Activated CD8-positive, alpha-beta T cell treated with anti-CD3 and anti-CD28 coated beads for 36 hours (primary cell): ENCODE data around the gene SUPT20H. TPM values are rescaled to one million over a fixed set of nuclear protein-coding genes. Genes with fewer than 3 reads are reported as not detected.

Experiments
- ATAC-seq: fragments of 200-7000 bp; cut with Tn5 transposase; one replicate; pipeline ENCODE4 v1.10.0; 2021; ENCODE audit warnings: mild to moderate bottlenecking, moderate library complexity
- CTCF ChIA-PET: fragments of 350-600 bp; sonication (Branson Sonifier 250); formaldehyde crosslinking; loops from one replicate; lab custom pipeline; 2021; ENCODE audit warnings: antibody characterized with exemption; lab: Charles Lee
- POLR2A ChIA-PET: fragments of 350-600 bp; sonication (Branson Sonifier 250); formaldehyde crosslinking; loops from one replicate; lab custom pipeline; 2021; ENCODE audit warnings: antibody characterized with exemption; lab: Charles Lee
- DNase-seq: peaks from one replicate; pipeline ENCODE4 v3.0.0-alpha.2; 2020
- H3K27ac Mint-ChIP-seq: one replicate; pipeline ENCODE4 v1.8.0; 2021; ENCODE audit warnings: mild to moderate bottlenecking, mixed read lengths
- H3K27me3 Mint-ChIP-seq: one replicate; pipeline ENCODE4 v1.8.0; 2021; ENCODE audit warnings: mixed read lengths
- H3K36me3 Mint-ChIP-seq: one replicate; pipeline ENCODE4 v1.8.0; 2021; ENCODE audit warnings: low read depth, mixed read lengths
- H3K4me1 Mint-ChIP-seq: one replicate; pipeline ENCODE4 v1.8.0; 2021; ENCODE audit warnings: low read depth, mixed read lengths
- H3K4me3 Mint-ChIP-seq: one replicate; pipeline ENCODE4 v1.8.0; 2021; ENCODE audit warnings: mild to moderate bottlenecking, moderate library complexity, mixed read lengths
- H3K9me3 Mint-ChIP-seq: one replicate; pipeline ENCODE4 v1.8.0; 2021; ENCODE audit warnings: mixed read lengths
- intact Hi-C: fragments of 100-400 bp; cut with micrococcal nuclease; formaldehyde crosslinking; loops from one replicate; pipeline ENCODE4 v1.10.0; 2022
- total RNA-seq, 2 experiments: library from RNA; stranded (reverse); gene quantifications; one replicate each; pipeline ENCODE4 v1.2.3, GENCODE V29; 2021
- TF ChIP-seq, protein P1 (sequence below): fragments of 200-600 bp; IDR thresholded peaks from one replicate; pipeline ENCODE4 v1.8.0; 2022; ENCODE audit warnings: antibody characterized with exemption, mild to moderate bottlenecking

SUPT20H gene
- total RNA-seq, 2 experiments from 2014 or later, result 59.6 to 63.4 TPM

- Mint-ChIP-seq H3K27me3 (no peaks in the 10 kb centered on the region), H3K4me3 (peak overlapping the region; percentile 99), H3K36me3 (peaks cover 41% of the 10 kb centered on the region), H3K4me1 (peaks cover 26% of the 10 kb centered on the region), H3K27ac (peak overlapping the region; percentile 100), H3K9me3 (no peaks in the 10 kb centered on the region)
- DNase-seq (no peak), ATAC-seq (no peak)
- intact Hi-C loops, result no loop called here
- TF ChIP-seq, protein P1, sequence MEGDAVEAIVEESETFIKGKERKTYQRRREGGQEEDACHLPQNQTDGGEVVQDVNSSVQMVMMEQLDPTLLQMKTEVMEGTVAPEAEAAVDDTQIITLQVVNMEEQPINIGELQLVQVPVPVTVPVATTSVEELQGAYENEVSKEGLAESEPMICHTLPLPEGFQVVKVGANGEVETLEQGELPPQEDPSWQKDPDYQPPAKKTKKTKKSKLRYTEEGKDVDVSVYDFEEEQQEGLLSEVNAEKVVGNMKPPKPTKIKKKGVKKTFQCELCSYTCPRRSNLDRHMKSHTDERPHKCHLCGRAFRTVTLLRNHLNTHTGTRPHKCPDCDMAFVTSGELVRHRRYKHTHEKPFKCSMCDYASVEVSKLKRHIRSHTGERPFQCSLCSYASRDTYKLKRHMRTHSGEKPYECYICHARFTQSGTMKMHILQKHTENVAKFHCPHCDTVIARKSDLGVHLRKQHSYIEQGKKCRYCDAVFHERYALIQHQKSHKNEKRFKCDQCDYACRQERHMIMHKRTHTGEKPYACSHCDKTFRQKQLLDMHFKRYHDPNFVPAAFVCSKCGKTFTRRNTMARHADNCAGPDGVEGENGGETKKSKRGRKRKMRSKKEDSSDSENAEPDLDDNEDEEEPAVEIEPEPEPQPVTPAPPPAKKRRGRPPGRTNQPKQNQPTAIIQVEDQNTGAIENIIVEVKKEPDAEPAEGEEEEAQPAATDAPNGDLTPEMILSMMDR, result no peak
- ChIA-PET CTCF (interaction anchor here (1.0 kb wide), 1 partner anchor 9 kb away, joined by 4 read pairs; no protein-coding TSS in a partner anchor), POLR2A (interaction anchor here (0.9 to 3.0 kb wide), 2 partner anchors 11 to 20 kb away, joined by 3 to 9 read pairs; no protein-coding TSS in a partner anchor)
Observed at GRCh38 chr13:36997716-36998427, 61.6 kb downstream of the SUPT20H start.

DNA sequence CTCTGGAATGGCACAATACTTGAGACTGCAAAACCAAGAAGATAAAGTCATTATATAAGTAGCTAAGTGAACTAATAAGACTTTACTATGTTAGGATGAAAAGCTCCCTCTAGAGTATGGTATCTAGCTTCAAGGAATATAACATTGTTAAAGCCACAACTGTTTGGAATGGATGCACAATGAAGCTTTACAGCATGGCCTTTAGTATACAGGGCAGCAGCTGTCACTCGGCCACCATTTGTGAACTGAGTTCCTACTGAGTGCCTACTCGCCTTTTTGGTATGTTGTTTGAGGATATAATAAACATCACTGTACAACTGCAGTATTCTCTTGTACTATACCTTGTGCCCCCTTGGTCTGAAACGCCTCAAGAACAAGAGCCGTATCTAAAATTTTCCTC is 67.1 kb downstream of the SUPT20H start:
- ATAC-seq, result no peak
- ChIA-PET CTCF (interaction anchor here (1.8 to 2.0 kb wide), 2 partner anchors 11 to 177 kb away, joined by 3 to 11 read pairs; no protein-coding TSS in a partner anchor), POLR2A (interaction anchor here (0.6 to 0.9 kb wide), 2 partner anchors 9 to 160 kb away, joined by 4 read pairs; no protein-coding TSS in a partner anchor)
- TF ChIP-seq, protein P1, result no peak
- H3K27me3 Mint-ChIP-seq, result no peaks in the 10 kb centered on the region
- intact Hi-C loops, result no loop called here
- peaks cover 70% of the 10 kb centered on the region for H3K36me3 Mint-ChIP-seq
- no peak for DNase-seq
- no peak overlapping the region for H3K4me3 Mint-ChIP-seq
- H3K9me3 Mint-ChIP-seq, result no peaks in the 10 kb centered on the region
- no peak overlapping the region for H3K27ac Mint-ChIP-seq
- H3K4me1 Mint-ChIP-seq, result peaks cover 15% of the 10 kb centered on the region

GRCh38 chr13:36986462-36987240 is 72.8 kb downstream of the SUPT20H start:
- TF ChIP-seq, protein P1, result no peak
- no peak for ATAC-seq
- peaks cover 51% of the 10 kb centered on the region for H3K36me3 Mint-ChIP-seq
- H3K9me3 Mint-ChIP-seq, result no peaks in the 10 kb centered on the region
- intact Hi-C loops, result loop anchor here (10.0 kb wide), 1 partner anchor 132 kb away; no protein-coding TSS in a partner anchor
- ChIA-PET POLR2A (interaction anchor here (0.5 to 1.1 kb wide), 4 partner anchors 11 to 22 kb away, joined by 3 to 5 read pairs (median 4); partner anchors contain the start of genes ALG5 and EXOSC8), CTCF (interaction anchor here (1.2 kb wide), 1 partner anchor 171 kb away, joined by 3 read pairs; no protein-coding TSS in a partner anchor)
- no peaks in the 10 kb centered on the region for H3K27me3 Mint-ChIP-seq
- no peak overlapping the region for H3K4me3 Mint-ChIP-seq
- DNase-seq, result no peak
- peaks cover 2% of the 10 kb centered on the region for H3K4me1 Mint-ChIP-seq
- peak overlapping the region; percentile 3 for H3K27ac Mint-ChIP-seq

DNA sequence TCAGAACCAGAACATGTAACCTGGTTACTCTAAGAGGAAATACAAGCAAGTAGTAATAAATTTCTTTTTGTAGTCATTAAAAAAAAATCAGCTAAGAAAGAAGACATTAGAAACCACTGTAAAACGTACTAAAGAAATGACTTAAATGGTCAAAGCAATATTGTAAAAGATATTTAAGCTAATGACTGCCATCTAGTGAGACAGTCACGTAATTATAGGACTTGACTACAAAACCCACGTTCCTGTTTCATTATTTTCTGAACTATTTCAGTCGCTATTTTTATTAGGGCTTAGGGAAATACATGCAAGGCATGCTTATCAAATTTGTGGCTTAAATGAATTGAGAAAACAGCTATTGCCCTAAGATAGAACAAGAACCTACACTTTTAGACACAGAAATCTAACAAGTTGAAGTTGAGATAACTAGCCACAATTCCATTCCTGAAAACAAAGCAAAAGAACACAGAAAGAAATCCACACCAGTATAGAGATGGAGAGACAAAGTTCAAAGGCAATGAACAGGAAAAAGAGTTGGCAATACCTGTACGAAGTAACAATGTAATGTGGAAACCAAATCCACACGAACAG is 78.2 kb downstream of the SUPT20H start:
- H3K9me3 Mint-ChIP-seq, result no peaks in the 10 kb centered on the region
- CTCF ChIA-PET, result interaction anchor here (0.8 to 2.2 kb wide), 9 partner anchors 8 to 562 kb away, joined by 3 to 11 read pairs (median 4); partner anchors contain the start of gene EXOSC8
- POLR2A ChIA-PET, result interaction anchor here (0.8 to 1.4 kb wide), 3 partner anchors 9 to 640 kb away, joined by 3 to 5 read pairs (median 3); partner anchors contain the start of gene EXOSC8
- DNase-seq (no peak), ATAC-seq (no peak)
- H3K27me3 Mint-ChIP-seq, result no peaks in the 10 kb centered on the region
- no peak overlapping the region for H3K4me3 Mint-ChIP-seq
- peaks cover 26% of the 10 kb centered on the region for H3K36me3 Mint-ChIP-seq
- TF ChIP-seq, protein P1, result peak; percentile 66
- H3K27ac Mint-ChIP-seq, result no peak overlapping the region
- H3K4me1 Mint-ChIP-seq, result peaks cover 2% of the 10 kb centered on the region
- intact Hi-C loops, result loop anchor here (10.0 kb wide), 1 partner anchor 126 kb away; no protein-coding TSS in a partner anchor
